Measurements from ENCODE around the gene VAT1L. TPM values are rescaled to one million over a fixed set of nuclear protein-coding genes. Genes with fewer than 3 reads are reported as not detected.

VAT1L gene
- total RNA-seq, 6 experiments from 2014 or later = 0.19 to 0.64 (median 0.51) TPM; not detected in 1

DNA sequence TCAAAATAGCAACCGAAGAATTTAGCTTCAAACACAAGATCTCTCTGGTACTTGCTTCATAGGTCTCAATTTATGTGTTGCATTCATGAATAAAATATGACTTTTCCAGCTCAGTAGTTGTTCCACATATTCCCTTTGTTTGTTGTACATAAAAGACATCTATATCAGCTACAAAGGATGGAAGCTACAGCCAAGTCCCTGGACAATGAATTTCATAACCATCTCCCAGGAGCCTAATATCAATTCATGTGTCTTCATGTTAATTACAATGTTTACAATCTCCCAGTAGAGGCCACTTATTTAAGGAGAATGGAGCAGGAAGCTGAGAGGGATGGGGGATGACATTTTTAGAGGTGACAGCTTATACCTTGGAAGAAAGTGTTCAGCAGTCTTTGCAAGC, 237.3 kb downstream of the VAT1L start:
- no peak for DNase-seq
- no peaks in the 10 kb centered on the region for H3K27me3 ChIP-seq
- no peaks in the 10 kb centered on the region for H3K36me3 ChIP-seq
- 75% methylated on average over 1 of the region's 1 CpG for WGBS (ENCODE audit: insufficient coverage, low coverage, low lambda C conversion rate, missing lambda C conversion rate)
- intact Hi-C loops (cut with DNase I) = no loop called here
- ATAC-seq = no peak
- no peaks in the 10 kb centered on the region for H3K4me1 ChIP-seq
- no peak overlapping the region for H3K4me3 ChIP-seq
- TF ChIP-seq POLR2A (IDR thresholded peaks at IDR 0.05) (no peak), CTCF (IDR thresholded peaks at IDR 0.05) (no peak)
- no peak overlapping the region for H3K27ac ChIP-seq
- H3K9me3 ChIP-seq = no peaks in the 10 kb centered on the region

DNA sequence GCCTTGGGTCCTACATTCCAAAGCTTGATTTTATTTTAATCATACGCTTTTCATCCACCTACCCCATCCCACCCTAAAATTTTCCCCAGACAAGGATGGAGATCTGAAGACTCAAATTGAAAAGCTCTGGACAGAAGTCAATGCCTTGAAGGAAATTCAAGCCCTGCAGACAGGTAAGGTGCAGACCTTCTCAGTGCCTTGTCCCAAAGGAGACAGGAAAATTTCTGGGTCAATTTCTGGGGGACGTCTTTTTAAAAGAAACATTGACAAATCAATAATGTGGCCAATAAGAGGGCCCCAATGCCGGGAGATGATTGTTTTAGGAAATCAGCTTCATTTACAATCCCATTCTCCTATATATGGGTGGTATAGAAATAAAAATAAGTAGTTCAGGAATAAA, 239.7 kb downstream of the VAT1L start:
- intact Hi-C loops (cut with DNase I) = no loop called here
- H3K9me3 ChIP-seq = no peaks in the 10 kb centered on the region
- DNase-seq = no peak

More for the DNA sequence above, 239.7 kb downstream of the VAT1L start:
- no peak for ATAC-seq
- H3K36me3 ChIP-seq = no peaks in the 10 kb centered on the region
- H3K27ac ChIP-seq = no peak overlapping the region
- no peak overlapping the region for H3K4me3 ChIP-seq
- no peaks in the 10 kb centered on the region for H3K27me3 ChIP-seq
- 26% methylated on average over 3 of the region's 3 CpGs for WGBS (ENCODE audit: insufficient coverage, low coverage, low lambda C conversion rate, missing lambda C conversion rate)
- no peaks in the 10 kb centered on the region for H3K4me1 ChIP-seq
- TF ChIP-seq POLR2A (IDR thresholded peaks at IDR 0.05) (no peak), CTCF (IDR thresholded peaks at IDR 0.05) (no peak)

Other genes starting within 250 kb of the VAT1L start
- 10 to 100 TPM; 24.6 to 35.0 (median 29.5) TPM for gene NUDT7, start 66.0 kb upstream of the VAT1L start, total RNA-seq
- gene CLEC3A, start 234.0 kb downstream of the VAT1L start, total RNA-seq = not detected

Measured in right lobe of liver (tissue), 6 donors.